ENCODE data around the gene ARID3B.
A peak's percentile ranks its signal among the peaks of the same experiment; 100 is the strongest.

- TF ChIP-seq CTCF (IDR thresholded peaks at IDR 0.05) (no peak), POLR2A (IDR thresholded peaks at IDR 0.05; ENCODE audit: low read depth) (no peak), POLR2AphosphoS5 (IDR thresholded peaks at IDR 0.05) (peak; percentile 71 to 89)
These were observed at the start of gene ARID3B for GRCh38 chr15:74540761-74541493.
